ENCODE data around the gene LMAN1L. TPM values are rescaled to one million over a fixed set of nuclear protein-coding genes. Genes with fewer than 3 reads are reported as not detected.

LMAN1L gene
- total and polyA plus RNA-seq, 2 experiments from 2014 or later = not detected

GRCh38 chr15:74839526-74840395 lies 27.1 kb downstream of the LMAN1L start:
- Histone ChIP-seq H3K4me1 (ENCODE audit: insufficient read depth) (peaks cover 19% of the 10 kb centered on the region), H3K4me3 (no peak overlapping the region), H3K27ac (no peak overlapping the region), H3K9me2 (replicated peaks; ENCODE audit: insufficient read depth) (no peaks in the 10 kb centered on the region), H3K27me3 (no peaks in the 10 kb centered on the region), H2AFZ (no peak overlapping the region), H3K79me2 (no peaks in the 10 kb centered on the region), H4K20me1 (ENCODE audit: insufficient read depth, poor library complexity, severe bottlenecking) (peaks cover 6% of the 10 kb centered on the region), H3K36me3 (replicated peaks; ENCODE audit: insufficient read depth, low read depth) (no peaks in the 10 kb centered on the region), H3K4me2 (no peak overlapping the region), H3K9me3 (ENCODE audit: low read depth) (no peaks in the 10 kb centered on the region)
- no peak for DNase-seq (ENCODE audit: low spot score)
- TF ChIP-seq CTCF (IDR thresholded peaks at IDR 0.05; ENCODE audit: poor library complexity) (no peak), EZH2phosphoT487 (IDR thresholded peaks at IDR 0.05; ENCODE audit: low read depth, severe bottlenecking, unreplicated experiment) (no peak), EZH2 (IDR thresholded peaks at IDR 0.05; ENCODE audit: borderline replicate concordance) (no peak)
- 82% methylated on average over 31 of the region's 31 CpGs for WGBS (ENCODE audit: low lambda C conversion rate, missing lambda C conversion rate)

GRCh38 chr15:74840851-74841775 lies 28.5 kb downstream of the LMAN1L start:
- Histone ChIP-seq H3K4me3 (no peak overlapping the region), H3K27me3 (no peaks in the 10 kb centered on the region), H3K9me2 (replicated peaks; ENCODE audit: insufficient read depth) (no peaks in the 10 kb centered on the region), H3K27ac (no peak overlapping the region), H3K79me2 (no peaks in the 10 kb centered on the region), H4K20me1 (ENCODE audit: insufficient read depth, poor library complexity, severe bottlenecking) (peaks cover 6% of the 10 kb centered on the region), H3K36me3 (replicated peaks; ENCODE audit: insufficient read depth, low read depth) (no peaks in the 10 kb centered on the region), H3K9me3 (ENCODE audit: low read depth) (no peaks in the 10 kb centered on the region), H3K4me1 (ENCODE audit: insufficient read depth) (peaks cover 19% of the 10 kb centered on the region), H2AFZ (no peak overlapping the region), H3K4me2 (peak overlapping the region; percentile 92)
- DNase-seq (ENCODE audit: low spot score) = no peak
- WGBS (ENCODE audit: low lambda C conversion rate, missing lambda C conversion rate) = 92% methylated on average over 9 of the region's 9 CpGs
- TF ChIP-seq EZH2phosphoT487 (IDR thresholded peaks at IDR 0.05; ENCODE audit: low read depth, severe bottlenecking, unreplicated experiment) = no peak
- no peak for TF ChIP-seq EZH2 (IDR thresholded peaks at IDR 0.05; ENCODE audit: borderline replicate concordance)
- TF ChIP-seq CTCF (IDR thresholded peaks at IDR 0.05; ENCODE audit: poor library complexity) = no peak

GRCh38 chr15:74841891-74842373 lies 29.3 kb downstream of the LMAN1L start:
- Histone ChIP-seq H3K4me1 (ENCODE audit: insufficient read depth) (peaks cover 19% of the 10 kb centered on the region), H3K9me2 (replicated peaks; ENCODE audit: insufficient read depth) (no peaks in the 10 kb centered on the region), H3K4me3 (peak overlapping the region; percentile 95), H3K27ac (peak overlapping the region; percentile 92), H3K9me3 (ENCODE audit: low read depth) (no peaks in the 10 kb centered on the region), H3K27me3 (no peaks in the 10 kb centered on the region), H3K79me2 (no peaks in the 10 kb centered on the region), H4K20me1 (ENCODE audit: insufficient read depth, poor library complexity, severe bottlenecking) (peaks cover 6% of the 10 kb centered on the region), H2AFZ (no peak overlapping the region), H3K36me3 (replicated peaks; ENCODE audit: insufficient read depth, low read depth) (no peaks in the 10 kb centered on the region), H3K4me2 (peak overlapping the region; percentile 92)
- TF ChIP-seq CTCF (IDR thresholded peaks at IDR 0.05; ENCODE audit: poor library complexity) (no peak), EZH2phosphoT487 (IDR thresholded peaks at IDR 0.05; ENCODE audit: low read depth, severe bottlenecking, unreplicated experiment) (no peak), EZH2 (IDR thresholded peaks at IDR 0.05; ENCODE audit: borderline replicate concordance) (no peak)
- DNase-seq (ENCODE audit: low spot score) = peak; percentile 30
- WGBS (ENCODE audit: low lambda C conversion rate, missing lambda C conversion rate) = 83% methylated on average over 14 of the region's 14 CpGs
